H1 (cell line): ENCODE data around the gene RENBP. TPM values are rescaled to one million over a fixed set of nuclear protein-coding genes. Genes with fewer than 3 reads are reported as not detected.

ENCODE experiments used
- ATF3 ChIP-seq: IDR thresholded peaks from 2 replicates; pipeline ENCODE4 v1.6.1; 2011; ENCODE audit warnings: low read depth, mild to moderate bottlenecking, low read length; ENCODE audit not compliant: insufficient read depth
- CHD7 ChIP-seq: fragments of 300-600 bp; sonication (generic); IDR thresholded peaks from 2 replicates; pipeline ENCODE4 v1.7.1; 2012; ENCODE audit warnings: low read length, moderate library complexity, mild to moderate bottlenecking, inconsistent platforms; ENCODE audit not compliant: insufficient replicate concordance
- CREB1 ChIP-seq: IDR thresholded peaks from 2 replicates; pipeline ENCODE4 v1.6.1; 2012; ENCODE audit warnings: inconsistent platforms
- GTF2F1 ChIP-seq: IDR thresholded peaks from 2 replicates; pipeline ENCODE4 v1.6.1; 2012; ENCODE audit warnings: low read depth, low read length, improper control_type of control experiment, borderline replicate concordance
- KDM1A ChIP-seq: fragments of 200-600, 300-600 bp; sonication (generic); IDR thresholded peaks from 2 replicates; pipeline ENCODE4 v1.7.1; 2016; ENCODE audit warnings: mild to moderate bottlenecking, low read length, borderline replicate concordance
- RBBP5 ChIP-seq: IDR thresholded peaks from 2 replicates; pipeline ENCODE4 v1.7.1; 2012; ENCODE audit warnings: low read depth, mild to moderate bottlenecking, inconsistent platforms, low read length, moderate library complexity, borderline replicate concordance
- RFX5 ChIP-seq: IDR thresholded peaks from 2 replicates; pipeline ENCODE4 v1.6.1; 2011; ENCODE audit warnings: low read depth, low read length, improper control_type of control experiment, borderline replicate concordance
- SP1 ChIP-seq: IDR thresholded peaks from 2 replicates; pipeline ENCODE4 v1.6.1; 2011; ENCODE audit warnings: low read depth, low read length
- TCF12 ChIP-seq: IDR thresholded peaks from 2 replicates; pipeline ENCODE4 v1.6.1; 2011; ENCODE audit warnings: low read depth, mild to moderate bottlenecking, low read length
- TEAD4 ChIP-seq: IDR thresholded peaks from 2 replicates; pipeline ENCODE4 v1.6.1; 2012; ENCODE audit warnings: low read depth, low read length, inconsistent platforms, mixed read lengths
- polyA plus RNA-seq, 7 experiments: library from polyadenylated mRNA; depleted of rRNA in 3 of 7; stranded (reverse) in 5 of 7; unstranded in 2 of 7; fragments of >200 nt in 5 of 7; fragments of 200-250 nt in 2 of 7; gene quantifications; 1 replicate in 5 of 7; 2 replicates in 1 of 7; 4 replicates in 1 of 7; pipeline versions ENCODE4 v1.2.1 to v1.2.3, GENCODE V29; 2011 to 2013; ENCODE audit warnings: missing spikeins in 2 of 7, mixed read lengths in 2 of 7
- total RNA-seq: library from RNA; stranded (reverse); fragmentation: NEBNext Ultra II Directional; extraction: Animal tissue kit (Norgen Biotek cat#: 25700); gene quantifications from 2 replicates; pipeline ENCODE4 v1.2.1, GENCODE V29; 2021

The RENBP gene
- total and polyA plus RNA-seq, 2 of the 8 experiments (the other 6 are each of a cell fraction or from before 2014, with no cell fraction given) = 12.4 to 21.8 TPM

- TF ChIP-seq GTF2F1 = no peak
- TF ChIP-seq RFX5 = no peak
- no peak for TF ChIP-seq SP1
- no peak for TF ChIP-seq TCF12
- TF ChIP-seq RBBP5 = no peak
- TF ChIP-seq ATF3 = 0 out of 2 replicates have a peak, but pooled peaks have one; percentile 41
- no peak for TF ChIP-seq CREB1
- no peak for TF ChIP-seq KDM1A
- TF ChIP-seq CHD7 = no peak
- TF ChIP-seq TEAD4 = no peak
Observed at GRCh38 chrX:153927922-153928760, 16.3 kb downstream of the RENBP start (continued).
